ENCODE data around the gene ECM2. TPM values are rescaled to one million over a fixed set of nuclear protein-coding genes. Genes with fewer than 3 reads are reported as not detected.

ECM2 gene
- total and polyA plus RNA-seq, 2 of the 13 experiments (the other 11 are each of a cell fraction or from before 2014, with no cell fraction given) = 0.37 TPM; not detected in 1

- no TSS peak for BruUV-seq (replicated peaks)
- DNase-seq (ENCODE audit: low spot score) = no peak
- Histone ChIP-seq H3K9ac (ENCODE audit: insufficient read depth, low read depth, low read length) (no peak overlapping the region), H3K27me3 (ENCODE audit: control insufficient read depth in 1 of 2, insufficient read depth in 2 of 2, low read length in 2 of 2) (no peaks in the 10 kb centered on the region), H3K79me2 (ENCODE audit: insufficient read depth, low read length) (no peaks in the 10 kb centered on the region), H2AFZ (ENCODE audit: low read length) (no peak overlapping the region), H4K20me1 (ENCODE audit: insufficient read depth, low read length) (no peaks in the 10 kb centered on the region), H3K4me1 (ENCODE audit: insufficient read depth, low read length) (no peaks in the 10 kb centered on the region), H3K4me3 (replicated peaks in 1 of 3; ENCODE audit: insufficient read depth in 1 of 3, low read depth in 2 of 3, low read length in 3 of 3) (no peak overlapping the region), H3K36me3 (replicated peaks in 1 of 2; ENCODE audit: control insufficient read depth in 1 of 2, insufficient read depth in 2 of 2, low read length in 2 of 2) (no peaks in the 10 kb centered on the region), H3K4me2 (ENCODE audit: low read depth, low read length) (no peak overlapping the region), H3K9me3 (ENCODE audit: low read length) (no peaks in the 10 kb centered on the region), H3K27ac (ENCODE audit: extremely low read length, insufficient read depth, low read length) (no peak overlapping the region)
- 91% methylated on average over 5 of the region's 5 CpGs for WGBS (ENCODE audit: low lambda C conversion rate)
- POLR2A ChIA-PET = no interaction called here
- CTCF ChIA-PET (ENCODE audit: low intra/inter-chr PET ratio, low total read pairs) = no interaction called here
- no peak for FAIRE-seq
- intact Hi-C loops (cut with micrococcal nuclease; ENCODE audit: unreplicated experiment) = no loop called here
- no peak for ATAC-seq
- in situ Hi-C loops (cut with HindIII; ENCODE audit: extremely low pct_ligation_motif_present, low pct_unique_long_range_greater_than_20kb) = no loop called here
- TF ChIP-seq ZNF879 (CRISPR knock-in tag; IDR thresholded peaks at IDR 0.05) = no peak
- TF ChIP-seq IRX3 (CRISPR knock-in tag; IDR thresholded peaks at IDR 0.05; ENCODE audit: borderline replicate concordance, low read depth) = no peak
These were observed 39.2 kb downstream of the ECM2 start for GRCh38 chr9:92496396-92497176.

- in situ Hi-C loops (cut with HindIII; ENCODE audit: extremely low pct_ligation_motif_present, low pct_unique_long_range_greater_than_20kb) (no loop called here), intact Hi-C loops (cut with micrococcal nuclease; ENCODE audit: unreplicated experiment) (no loop called here)
- CTCF ChIA-PET (ENCODE audit: low intra/inter-chr PET ratio, low total read pairs) = no interaction called here
- Histone ChIP-seq H3K27ac (ENCODE audit: extremely low read length, insufficient read depth, low read length) (no peak overlapping the region), H3K4me2 (ENCODE audit: low read depth, low read length) (no peak overlapping the region), H4K20me1 (ENCODE audit: insufficient read depth, low read length) (no peaks in the 10 kb centered on the region), H2AFZ (ENCODE audit: low read length) (no peak overlapping the region), H3K4me1 (ENCODE audit: insufficient read depth, low read length) (no peaks in the 10 kb centered on the region), H3K36me3 (replicated peaks in 1 of 2; ENCODE audit: control insufficient read depth in 1 of 2, insufficient read depth in 2 of 2, low read length in 2 of 2) (no peaks in the 10 kb centered on the region), H3K4me3 (replicated peaks in 1 of 3; ENCODE audit: insufficient read depth in 1 of 3, low read depth in 2 of 3, low read length in 3 of 3) (no peak overlapping the region), H3K9ac (ENCODE audit: insufficient read depth, low read depth, low read length) (no peak overlapping the region), H3K27me3 (ENCODE audit: control insufficient read depth in 1 of 2, insufficient read depth in 2 of 2, low read length in 2 of 2) (no peaks in the 10 kb centered on the region), H3K9me3 (ENCODE audit: low read length) (no peaks in the 10 kb centered on the region), H3K79me2 (ENCODE audit: insufficient read depth, low read length) (no peaks in the 10 kb centered on the region)
- 100% methylated on average over 2 of the region's 2 CpGs for WGBS (ENCODE audit: low lambda C conversion rate)
- POLR2A ChIA-PET = no interaction called here
- DNase-seq (ENCODE audit: low spot score) = no peak
- no peak for FAIRE-seq
- ATAC-seq = no peak
- no TSS peak for BruUV-seq (replicated peaks)
- TF ChIP-seq MED13 (CRISPR knock-in tag; IDR thresholded peaks at IDR 0.05) (no peak), ZNF782 (CRISPR knock-in tag; IDR thresholded peaks at IDR 0.05; ENCODE audit: borderline replicate concordance) (no peak), MED8 (CRISPR knock-in tag; IDR thresholded peaks at IDR 0.05; ENCODE audit: insufficient replicate concordance) (no peak), CENPT (CRISPR knock-in tag; IDR thresholded peaks at IDR 0.05; ENCODE audit: low read depth) (no peak), DMTF1 (CRISPR knock-in tag; IDR thresholded peaks at IDR 0.05) (no peak), PLSCR1 (CRISPR knock-in tag; IDR thresholded peaks at IDR 0.05; ENCODE audit: borderline replicate concordance) (no peak), CBX5 (CRISPR knock-in tag; IDR thresholded peaks at IDR 0.05; ENCODE audit: borderline replicate concordance) (no peak), ZNF747 (CRISPR knock-in tag; IDR thresholded peaks at IDR 0.05; ENCODE audit: borderline replicate concordance) (no peak), SKI (IDR thresholded peaks at IDR 0.05; ENCODE audit: partially characterized antibody) (no peak), ZNF841 (CRISPR knock-in tag; IDR thresholded peaks at IDR 0.05; ENCODE audit: borderline replicate concordance) (no peak), ZNF781 (CRISPR knock-in tag; IDR thresholded peaks at IDR 0.05; ENCODE audit: borderline replicate concordance, not compliant biosample characterization) (no peak), HMG20B (CRISPR knock-in tag; conservative IDR thresholded peaks at IDR 0.05) (no peak)
These were observed 40.9 kb downstream of the ECM2 start for GRCh38 chr9:92494856-92495255.

Measured in HepG2 (cell line).